Kidney epithelial cell (primary cell): ENCODE results near the gene REEP3. TPM values are rescaled to one million over a fixed set of nuclear protein-coding genes. Genes with fewer than 3 reads are reported as not detected.

Experiments
- DNase-seq: peaks from one replicate; pipeline ENCODE4 v3.0.0-alpha.2; 2010; ENCODE audit warnings: low read depth
- H3K27me3 ChIP-seq: 2 replicates; pipeline ENCODE4 v1.6.0; 2011; ENCODE audit warnings: low read length; ENCODE audit not compliant: control insufficient read depth, insufficient read depth
- H3K36me3 ChIP-seq: 2 replicates; pipeline ENCODE4 v1.5.1; 2011; ENCODE audit warnings: low read length; ENCODE audit not compliant: control insufficient read depth, insufficient read depth
- H3K4me3 ChIP-seq: 2 replicates; pipeline ENCODE4 v1.5.1; 2011; ENCODE audit warnings: low read depth, mild to moderate bottlenecking, control low read depth, low read length
- total RNA-seq: library from RNA; depleted of rRNA; stranded (reverse); fragments of >200 nt; gene quantifications from 2 replicates; pipeline ENCODE4 v1.2.3, GENCODE V29; 2015
- TF ChIP-seq, protein P1 (sequence below): IDR thresholded peaks from 2 replicates; pipeline ENCODE4 v1.5.1; 2011; ENCODE audit warnings: mild to moderate bottlenecking, moderate library complexity, low read length, control low read depth, inconsistent platforms; ENCODE audit not compliant: insufficient read depth, poor library complexity, severe bottlenecking

The REEP3 gene
- total RNA-seq, 1 donor from 2014 or later = 59.8 TPM

DNA sequence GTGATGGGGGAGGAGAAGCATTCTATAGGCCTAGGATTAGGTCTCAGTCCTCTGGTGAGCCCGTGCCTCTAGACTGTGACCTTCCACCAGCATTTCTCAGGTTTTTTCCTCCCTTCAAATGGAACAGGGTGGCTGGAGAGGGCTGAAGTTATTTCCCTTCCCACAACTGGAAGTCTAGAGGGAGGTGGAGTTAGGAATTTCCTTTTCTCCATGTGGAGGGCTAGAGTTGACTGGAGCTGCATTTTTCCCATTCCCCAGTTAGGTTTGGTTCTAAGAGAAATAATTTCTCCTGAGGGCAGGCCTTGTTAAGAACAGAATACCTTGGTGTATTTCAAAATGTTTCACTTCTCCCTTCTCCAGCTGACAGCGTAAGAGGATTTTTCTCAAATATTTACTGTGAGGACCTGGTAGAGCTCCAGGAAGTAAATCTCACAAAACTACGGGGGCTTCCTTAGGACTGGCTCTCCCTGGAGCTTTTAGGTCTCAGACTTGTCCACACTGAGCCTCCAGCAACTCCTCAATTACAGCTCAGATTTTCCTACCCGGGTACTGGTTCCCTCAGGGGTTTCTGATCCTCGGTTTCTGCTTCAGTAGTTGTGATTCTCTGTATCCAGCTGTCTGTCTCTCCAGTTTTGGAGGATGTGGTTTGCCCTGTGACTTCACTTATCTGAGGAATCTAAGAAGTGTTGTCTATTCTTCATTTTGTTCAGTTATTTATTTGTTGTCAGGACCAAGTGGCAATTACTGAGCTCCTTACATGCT, 6.0 kb upstream of the REEP3 start:
- DNase-seq = no peak
- H3K4me3 ChIP-seq = no peak overlapping the region

DNA sequence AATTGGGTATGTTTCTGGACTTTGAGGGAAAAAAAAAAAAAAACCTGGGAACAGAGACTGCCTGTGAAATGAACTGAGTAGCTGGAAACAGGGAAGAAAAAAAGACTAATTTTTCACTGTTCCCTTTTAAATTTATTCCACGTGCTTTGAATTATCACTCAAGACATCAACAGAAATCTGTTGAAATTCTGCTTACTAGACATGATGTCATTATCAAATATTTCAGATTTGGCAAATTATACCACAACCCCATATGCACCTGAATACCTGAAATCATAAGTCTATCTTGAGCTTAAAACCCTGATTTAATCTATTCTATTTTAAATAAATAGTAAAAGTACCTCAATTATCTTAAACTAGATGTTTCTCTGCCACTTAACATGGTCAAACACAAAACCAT, 5.0 kb upstream of the REEP3 start:
- no peak for DNase-seq
- Histone ChIP-seq H3K36me3 (no peaks in the 10 kb centered on the region), H3K4me3 (no peak overlapping the region), H3K27me3 (no peaks in the 10 kb centered on the region)
- TF ChIP-seq, protein P1, sequence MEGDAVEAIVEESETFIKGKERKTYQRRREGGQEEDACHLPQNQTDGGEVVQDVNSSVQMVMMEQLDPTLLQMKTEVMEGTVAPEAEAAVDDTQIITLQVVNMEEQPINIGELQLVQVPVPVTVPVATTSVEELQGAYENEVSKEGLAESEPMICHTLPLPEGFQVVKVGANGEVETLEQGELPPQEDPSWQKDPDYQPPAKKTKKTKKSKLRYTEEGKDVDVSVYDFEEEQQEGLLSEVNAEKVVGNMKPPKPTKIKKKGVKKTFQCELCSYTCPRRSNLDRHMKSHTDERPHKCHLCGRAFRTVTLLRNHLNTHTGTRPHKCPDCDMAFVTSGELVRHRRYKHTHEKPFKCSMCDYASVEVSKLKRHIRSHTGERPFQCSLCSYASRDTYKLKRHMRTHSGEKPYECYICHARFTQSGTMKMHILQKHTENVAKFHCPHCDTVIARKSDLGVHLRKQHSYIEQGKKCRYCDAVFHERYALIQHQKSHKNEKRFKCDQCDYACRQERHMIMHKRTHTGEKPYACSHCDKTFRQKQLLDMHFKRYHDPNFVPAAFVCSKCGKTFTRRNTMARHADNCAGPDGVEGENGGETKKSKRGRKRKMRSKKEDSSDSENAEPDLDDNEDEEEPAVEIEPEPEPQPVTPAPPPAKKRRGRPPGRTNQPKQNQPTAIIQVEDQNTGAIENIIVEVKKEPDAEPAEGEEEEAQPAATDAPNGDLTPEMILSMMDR = no peak

More for the DNA sequence above, 6.0 kb upstream of the REEP3 start:
- H3K27me3 ChIP-seq = no peaks in the 10 kb centered on the region
- TF ChIP-seq, protein P1 = no peak
- no peaks in the 10 kb centered on the region for H3K36me3 ChIP-seq

DNA sequence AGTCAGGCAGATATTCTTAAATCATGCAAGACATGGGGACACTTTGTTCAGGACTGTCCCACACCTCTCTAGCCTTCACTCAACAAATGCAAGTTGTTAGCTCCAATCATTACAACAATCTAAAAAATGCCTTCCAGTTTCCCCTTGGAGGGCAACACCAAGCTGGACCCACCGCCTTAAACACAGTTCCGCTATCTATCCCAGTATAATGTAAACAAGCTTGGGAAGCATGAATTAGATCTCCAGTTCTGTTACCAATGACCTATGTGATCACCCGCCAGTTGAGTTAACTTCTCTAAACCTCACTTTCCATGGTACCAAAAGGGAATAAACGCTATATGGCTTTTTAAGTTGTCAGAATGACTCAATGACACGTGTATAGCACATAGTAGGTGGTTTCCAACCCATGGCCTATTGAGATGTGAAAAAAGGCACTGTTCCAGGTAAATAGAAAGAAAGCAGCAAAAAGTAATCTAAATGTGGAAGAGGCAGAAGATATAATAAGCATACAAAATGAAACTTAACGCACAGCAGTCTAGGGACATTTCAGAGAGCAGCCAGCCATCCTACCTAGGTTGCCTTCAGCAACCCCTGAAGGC, 2.4 kb upstream of the REEP3 start:
- DNase-seq = no peak
- no peak overlapping the region for H3K4me3 ChIP-seq
- no peaks in the 10 kb centered on the region for H3K27me3 ChIP-seq
- H3K36me3 ChIP-seq = no peaks in the 10 kb centered on the region
- TF ChIP-seq, protein P1 = no peak

DNA sequence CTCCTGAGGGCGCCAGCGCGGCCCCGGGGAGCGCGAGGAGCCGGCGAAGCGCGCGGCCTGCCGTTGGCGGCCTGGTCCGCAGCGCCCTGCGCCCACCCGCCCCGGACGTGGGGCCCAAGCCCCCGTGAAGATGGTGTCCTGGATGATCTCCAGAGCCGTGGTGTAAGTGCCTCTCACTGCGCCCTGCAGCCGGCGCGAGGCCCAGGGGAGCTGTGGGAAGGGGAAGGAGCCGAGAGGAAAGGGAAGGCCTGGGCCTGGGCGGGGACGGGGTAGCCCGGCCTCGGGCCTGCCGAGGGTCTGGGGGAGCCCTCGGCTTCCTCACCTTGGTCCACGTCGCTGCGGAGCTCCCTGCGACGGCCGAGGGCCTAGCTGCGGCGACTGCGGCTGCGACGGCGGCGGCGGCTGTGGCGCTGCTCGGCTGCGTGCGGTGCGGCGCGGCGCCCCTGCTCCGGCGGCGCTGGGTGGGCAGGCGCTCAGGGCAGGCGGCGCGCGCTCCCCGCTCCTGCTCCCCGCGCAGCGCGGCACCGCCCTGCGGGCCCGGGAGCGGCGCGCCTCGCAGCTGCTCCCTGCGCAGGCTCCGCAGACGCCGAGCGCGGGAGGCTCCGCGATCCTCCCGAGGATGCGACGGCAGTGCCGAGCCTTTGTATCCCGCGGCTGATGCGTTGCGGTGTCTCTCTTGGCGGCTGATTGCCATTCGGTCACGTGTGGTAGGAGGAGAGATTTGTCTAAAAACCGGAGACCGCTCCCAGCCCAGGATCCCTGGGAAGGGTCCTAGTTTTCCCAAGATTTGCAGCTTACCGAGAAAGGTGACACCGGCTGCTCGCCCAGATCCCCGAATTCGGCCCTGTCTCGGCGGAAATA, 445 bp downstream of the REEP3 start:
- Histone ChIP-seq H3K36me3 (no peaks in the 10 kb centered on the region), H3K4me3 (peak overlapping the region; percentile 63), H3K27me3 (no peaks in the 10 kb centered on the region)
- TF ChIP-seq, protein P1 = no peak
- no peak for DNase-seq

- TF ChIP-seq, protein P1 = no peak
- Histone ChIP-seq H3K27me3 (no peaks in the 10 kb centered on the region), H3K36me3 (no peaks in the 10 kb centered on the region), H3K4me3 (peak overlapping the region; percentile 63)
- no peak for DNase-seq
These were observed 1.1 kb downstream of the REEP3 start for GRCh38 chr10:63522277-63522687.
